ENCODE results near the gene STXBP6.
"Not testable (repeated sequence)": the region's sequence is repeated elsewhere in the genome, so short reads cannot be mapped to it uniquely, and the experiment has no call there.

Gene STXBP6

GRCh38 chr14:24790196-24790595 lies 259.8 kb downstream of the STXBP6 start:
- no peak for DNase-seq

DNA sequence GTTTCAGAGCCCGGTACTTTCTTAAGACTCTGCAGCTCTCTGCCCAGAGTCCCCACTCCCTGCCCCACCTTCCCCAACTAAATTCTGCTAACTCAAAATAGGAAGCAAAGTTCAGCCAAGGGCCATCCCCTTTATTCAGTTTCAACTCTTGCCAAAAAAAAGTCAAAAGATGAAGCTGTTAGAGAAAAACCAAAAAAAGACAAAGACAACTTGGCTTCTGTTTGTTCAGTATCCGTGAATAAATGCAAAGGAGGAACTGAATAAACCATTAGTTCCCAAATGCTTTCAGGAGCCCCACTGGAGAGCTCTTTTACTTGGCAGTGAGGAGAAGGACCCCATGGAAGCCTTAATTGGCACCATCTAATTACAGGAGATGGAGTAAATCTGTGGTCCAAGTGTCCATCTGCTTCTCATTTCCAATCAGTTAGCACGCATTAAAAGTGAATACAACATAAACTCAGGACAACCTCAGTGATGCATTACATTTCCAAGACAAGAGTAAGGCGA lies 260.5 kb downstream of the STXBP6 start:
- DNase-seq = no peak

DNA sequence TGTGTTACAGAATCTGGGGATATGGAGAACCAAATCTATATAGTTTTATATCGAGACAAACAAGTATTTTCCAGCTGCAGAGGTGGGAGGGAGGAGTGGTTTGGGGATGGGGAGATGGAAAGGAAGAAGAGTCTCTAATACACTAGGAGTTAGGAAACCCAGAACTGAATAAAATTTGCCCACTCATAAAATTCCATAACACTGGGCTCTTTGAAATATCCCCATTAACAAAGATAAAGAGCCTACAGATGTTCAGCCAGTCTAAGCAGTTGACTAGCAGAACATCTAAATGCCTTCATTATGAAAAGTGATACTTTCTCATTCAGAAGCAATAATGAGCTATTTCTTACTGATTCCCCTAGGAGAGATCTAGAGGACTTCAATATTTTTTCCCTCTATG lies 264.2 kb downstream of the STXBP6 start:
- DNase-seq = no peak

- DNase-seq = no peak
These were observed 265.0 kb downstream of the STXBP6 start for GRCh38 chr14:24784981-24785380.

- DNase-seq = no peak
These were observed 266.2 kb downstream of the STXBP6 start for GRCh38 chr14:24783791-24784190.

- no peak for DNase-seq
These were observed 269.7 kb downstream of the STXBP6 start for GRCh38 chr14:24780281-24780680.

DNA sequence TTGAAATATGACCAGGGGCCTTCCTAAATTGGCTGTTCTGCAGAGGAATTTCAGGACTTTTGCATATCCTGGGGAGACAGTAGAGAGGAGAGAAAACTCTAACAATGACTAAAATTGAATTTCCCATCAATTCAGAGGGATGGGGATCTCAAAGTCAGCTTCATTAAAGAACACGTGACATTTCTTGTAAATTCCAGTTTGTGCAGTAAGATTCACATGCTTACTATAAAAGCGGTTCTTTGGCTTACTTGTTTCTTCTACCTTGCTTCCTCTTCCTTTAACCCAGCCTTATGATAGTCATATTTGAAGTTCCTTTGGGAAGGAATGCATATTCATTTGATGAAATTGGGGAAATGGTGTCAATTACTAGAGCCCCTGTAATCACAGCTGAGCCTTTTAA lies 272.3 kb downstream of the STXBP6 start:
- no peak for DNase-seq

- no peak for DNase-seq
These were observed 274.0 kb downstream of the STXBP6 start for GRCh38 chr14:24775950-24776349.

GRCh38 chr14:24774187-24774915 lies 275.6 kb downstream of the STXBP6 start:
- no peak for DNase-seq

GRCh38 chr14:24773564-24773963 lies 276.4 kb downstream of the STXBP6 start:
- not testable (repeated sequence) for DNase-seq

DNA sequence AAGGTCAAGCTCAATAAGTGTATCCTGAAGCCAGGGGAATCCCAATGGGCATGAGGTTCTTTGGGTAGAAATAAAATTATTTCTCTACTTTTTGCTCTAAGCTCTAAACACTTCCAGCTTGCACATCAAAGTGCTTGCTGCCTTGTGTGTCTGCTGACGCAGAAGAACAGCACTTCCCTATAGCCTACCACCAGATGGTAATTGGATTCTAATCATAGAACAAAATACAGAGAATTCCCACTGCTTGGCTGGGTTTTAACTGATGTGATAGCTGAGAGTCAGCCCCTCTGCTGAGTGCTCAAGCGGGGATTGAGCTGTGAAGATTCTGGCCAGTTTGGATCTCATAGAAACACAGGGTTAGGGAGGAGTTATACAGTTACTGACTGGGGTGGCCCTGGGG lies 283.5 kb downstream of the STXBP6 start:
- no peak for DNase-seq

DNA sequence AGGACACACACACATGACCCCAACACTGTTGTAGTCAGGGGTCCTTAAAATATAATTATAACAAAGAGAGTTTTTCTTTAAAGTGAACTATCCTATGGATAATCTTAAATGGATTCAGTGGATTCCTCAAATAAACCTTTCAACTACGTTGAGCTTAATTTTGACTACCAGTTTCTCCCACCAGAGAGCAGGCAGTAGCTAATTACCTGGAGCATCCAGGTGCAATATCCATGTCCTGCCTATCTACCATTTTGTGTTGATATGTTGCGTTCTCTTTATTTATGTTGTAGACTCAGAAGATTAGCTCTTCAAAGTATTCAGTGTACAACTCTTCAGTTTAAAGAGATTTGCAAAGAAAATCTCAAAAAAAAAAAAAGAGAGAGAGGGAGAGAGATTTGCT lies 288.8 kb downstream of the STXBP6 start:
- no peak for DNase-seq
